OCI-LY1 (cell line): ENCODE measurements around the gene C4B.
"Not testable (repeated sequence)": the region's sequence is repeated elsewhere in the genome, so short reads cannot be mapped to it uniquely, and the experiment has no call there.

Source experiments
- CTCF ChIP-seq: fragments of 200-600 bp; sonication (generic), shearing (Covaris generic); IDR thresholded peaks from 2 replicates; pipeline ENCODE4 v1.5.1; 2017; ENCODE audit warnings: mild to moderate bottlenecking, antibody characterized with exemption, low read length, moderate library complexity, mixed read lengths
- EZH2 ChIP-seq: fragments of 200-600 bp; sonication (generic), shearing (Covaris generic); IDR thresholded peaks from 2 replicates; pipeline ENCODE4 v1.8.0; 2017; ENCODE audit warnings: borderline replicate concordance, mixed run types, mild to moderate bottlenecking, antibody characterized with exemption, low read length, moderate library complexity, mixed read lengths

GRCh38 chr6:32068315-32068714 is 53.7 kb downstream of the C4B start:
- TF ChIP-seq CTCF, EZH2: not testable (repeated sequence)
